ENCODE measurements around the gene GNAT3. TPM values are rescaled to one million over a fixed set of nuclear protein-coding genes. Genes with fewer than 3 reads are reported as not detected.

Gene GNAT3
- total and polyA plus RNA-seq, 2 of the 8 experiments (the other 6 are each of a cell fraction or from before 2014, with no cell fraction given), result not detected

DNA sequence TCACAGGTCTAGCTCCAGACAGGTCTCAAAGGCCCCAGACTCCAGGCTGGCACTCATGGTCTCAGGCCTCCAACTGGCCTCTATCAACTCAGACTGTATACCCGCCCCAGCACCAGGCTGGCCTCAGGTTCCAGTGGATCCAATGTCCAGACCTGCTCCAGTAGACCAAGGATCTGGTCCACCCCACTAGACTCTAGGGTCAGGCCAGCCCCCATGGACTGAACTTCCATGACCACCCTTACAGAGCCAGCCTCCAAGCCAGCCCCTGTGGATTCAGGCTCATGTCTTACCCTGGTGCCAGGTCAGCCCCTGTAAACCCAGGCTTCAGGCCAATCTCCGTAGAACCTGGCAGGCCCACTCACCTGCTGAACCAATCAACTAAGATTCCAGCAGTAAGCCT lies 16.8 kb upstream of the GNAT3 start:
- Histone ChIP-seq H2BK20ac (ENCODE audit: low read length) (no peak overlapping the region), H3K27me3 (replicated peaks in 1 of 4; ENCODE audit: control insufficient read depth in 3 of 4, extremely low read depth in 1 of 4, insufficient read depth in 3 of 4, low read length in 3 of 4) (no peaks in the 10 kb centered on the region), H3K18ac (ENCODE audit: extremely low read depth, low read length) (no peak overlapping the region), H4K8ac (ENCODE audit: extremely low read depth, insufficient read depth, low read length) (no peak overlapping the region), H3K4me1 (replicated peaks in 1 of 4; ENCODE audit: control insufficient read depth in 3 of 4, insufficient read depth in 4 of 4, low read length in 3 of 4) (no peaks in the 10 kb centered on the region), H4K91ac (replicated peaks; ENCODE audit: insufficient read length, low read length) (no peak overlapping the region), H3K79me1 (ENCODE audit: low read depth, low read length) (no peaks in the 10 kb centered on the region), H3K4me3 (ENCODE audit: extremely low read depth in 1 of 4, insufficient read depth in 2 of 4, low read depth in 3 of 4, low read length in 4 of 4) (no peak overlapping the region), H2AFZ (ENCODE audit: low read length) (no peak overlapping the region), H2AK5ac (ENCODE audit: low read depth, low read length) (no peak overlapping the region), H3K4ac (replicated peaks; ENCODE audit: insufficient read length, low read depth, low read length) (no peak overlapping the region), H2BK12ac (ENCODE audit: low read depth, low read length) (no peak overlapping the region), H2BK120ac (replicated peaks; ENCODE audit: low read depth, low read length) (no peak overlapping the region), H3K4me2 (ENCODE audit: insufficient read depth in 1 of 2, low read depth in 2 of 2, low read length in 2 of 2) (no peak overlapping the region), H2BK15ac (ENCODE audit: low read length) (no peak overlapping the region), H3K23ac (ENCODE audit: insufficient read length) (no peak overlapping the region), H4K20me1 (replicated peaks in 1 of 2; ENCODE audit: control insufficient read depth in 1 of 2, insufficient read depth in 2 of 2, low read length in 2 of 2) (no peaks in the 10 kb centered on the region), H3K14ac (ENCODE audit: insufficient read length) (no peak overlapping the region), H3K23me2 (ENCODE audit: low read depth, low read length) (no peaks in the 10 kb centered on the region; the same call in 1 of the 2 replicates), H3K9ac (replicated peaks in 1 of 4; ENCODE audit: extremely low read depth in 1 of 4, low read depth in 3 of 4, low read length in 3 of 4) (no peak overlapping the region), H3K79me2 (ENCODE audit: control insufficient read depth in 1 of 2, insufficient read depth in 2 of 2, low read length in 2 of 2) (no peaks in the 10 kb centered on the region), H2BK5ac (ENCODE audit: low read depth, low read length) (no peak overlapping the region), H4K5ac (ENCODE audit: insufficient read length, low read depth, low read length) (no peak overlapping the region), H3K9me3 (ENCODE audit: insufficient read depth in 2 of 2, low read depth in 1 of 2, low read length in 1 of 2) (no peaks in the 10 kb centered on the region), H3K36me3 (ENCODE audit: control insufficient read depth in 2 of 4, insufficient read depth in 4 of 4, low read length in 3 of 4) (no peaks in the 10 kb centered on the region), H3K27ac (ENCODE audit: low read depth, low read length) (no peak overlapping the region), H3K56ac (replicated peaks; ENCODE audit: insufficient read length, low read depth, low read length) (no peak overlapping the region)
- WGBS, 2 experiments (ENCODE audit: extremely low coverage in 1 of 2, insufficient coverage in 1 of 2, insufficient read length in 1 of 2, insufficient replicate concordance in 2 of 2, low coverage in 1 of 2, low lambda C conversion rate in 2 of 2, missing lambda C conversion rate in 1 of 2), result 88% methylated on average over 2 of the region's 2 CpGs; no CpG with 5 or more reads in 1 of the 2 experiments
- DNase-seq (ENCODE audit: low read depth in 1 of 2, low spot score in 2 of 2) (no peak), FAIRE-seq (no peak)
- CTCF ChIA-PET (ENCODE audit: partially characterized antibody), result interaction anchor here (2.0 kb wide), 1 partner anchor 10 kb away, joined by 8 read pairs; no protein-coding TSS in a partner anchor
- POLR2A ChIA-PET (ENCODE audit: partially characterized antibody), result no interaction called here

Data from H1 (cell line).